GM12872 (cell line): ENCODE measurements around the gene WNT11.

Source experiments
- CTCF ChIP-seq: IDR thresholded peaks from 3 replicates; pipeline ENCODE4 v1.5.1; 2011; ENCODE audit warnings: low read depth, mild to moderate bottlenecking, low read length, moderate library complexity; ENCODE audit not compliant: insufficient read depth

The WNT11 gene

GRCh38 chr11:76203131-76203925, 3.0 kb downstream of the WNT11 start:
- TF ChIP-seq CTCF = no peak

- TF ChIP-seq CTCF = no peak
Measured at GRCh38 chr11:76201672-76202412, 4.5 kb downstream of the WNT11 start.

GRCh38 chr11:76201056-76201455, 5.2 kb downstream of the WNT11 start:
- no peak for TF ChIP-seq CTCF

GRCh38 chr11:76200006-76200940, 6.0 kb downstream of the WNT11 start:
- no peak for TF ChIP-seq CTCF

- no peak for TF ChIP-seq CTCF
Measured at GRCh38 chr11:76197941-76198640, 8.2 kb downstream of the WNT11 start.

- TF ChIP-seq CTCF = no peak
Measured at GRCh38 chr11:76197332-76197731, 9.0 kb downstream of the WNT11 start.

- no peak for TF ChIP-seq CTCF
Measured at GRCh38 chr11:76196849-76197248, 9.5 kb downstream of the WNT11 start.
